Measurements from ENCODE around the gene PLA2G6. TPM values are rescaled to one million over a fixed set of nuclear protein-coding genes. Genes with fewer than 3 reads are reported as not detected.

Gene PLA2G6
- total and polyA plus RNA-seq, 2 of the 4 experiments (the other 2 are of a cell fraction): 6.1 to 10.3 TPM

DNA sequence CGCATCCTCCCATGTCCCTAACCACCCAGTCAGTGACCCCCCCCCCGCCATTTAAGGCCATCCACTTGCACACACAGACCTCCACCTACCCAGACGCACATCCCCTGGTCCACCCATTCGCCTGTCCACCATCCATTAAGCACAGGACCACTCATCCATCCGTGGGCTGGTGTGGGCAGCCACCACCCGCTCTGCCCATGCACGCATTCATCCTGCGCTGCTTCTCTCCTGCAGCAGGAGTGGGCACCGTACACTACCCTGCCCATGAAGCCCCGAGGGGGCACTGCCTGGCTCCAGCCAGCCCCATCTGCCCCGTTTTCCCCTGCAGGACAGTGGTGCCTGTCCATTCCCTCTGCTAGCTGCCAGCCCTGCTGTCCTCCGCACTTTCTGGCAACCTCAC is 93.8 kb downstream of the PLA2G6 start:
- no peak overlapping the region for H4K8ac ChIP-seq (ENCODE audit: low read depth in 2 of 2, low read length in 2 of 2)
- H2AFZ ChIP-seq (replicated peaks; ENCODE audit: low read length, poor library complexity): no peak overlapping the region
- H4K91ac ChIP-seq (ENCODE audit: insufficient read depth, low read depth, low read length): no peak overlapping the region
- peaks cover 2% of the 10 kb centered on the region; the same call in 1 of the 2 replicates for H3K4me1 ChIP-seq (ENCODE audit: control insufficient read depth, insufficient read depth, low read length)
- POLR2A ChIA-PET (ENCODE audit: unreplicated experiment): no interaction called here
- H3K4me2 ChIP-seq (ENCODE audit: low read depth, low read length): no peak overlapping the region
- H2BK120ac ChIP-seq (ENCODE audit: low read depth, low read length): no peak overlapping the region
- H3K79me1 ChIP-seq (ENCODE audit: low read depth in 1 of 2, low read length in 2 of 2): no peaks in the 10 kb centered on the region
- CTCF ChIA-PET: no interaction called here
- no peak overlapping the region for H3K14ac ChIP-seq (replicated peaks; ENCODE audit: low read depth, low read length)
- H4K5ac ChIP-seq (ENCODE audit: low read depth, low read length): no peak overlapping the region
- no peak overlapping the region for H3K4me3 ChIP-seq (ENCODE audit: insufficient read depth, low read depth, low read length)
- in situ Hi-C loops (cut with MboI; ENCODE audit: low sequenced_read_pairs) (no loop called here), intact Hi-C loops (cut with micrococcal nuclease) (no loop called here), dilution Hi-C loops (cut with HindIII; ENCODE audit: low sequenced_read_pairs, unreplicated experiment) (no loop called here)
- no peak overlapping the region for H2AK9ac ChIP-seq (replicated peaks; ENCODE audit: low read depth, low read length, poor library complexity)
- H3K27ac ChIP-seq (ENCODE audit: insufficient read depth, low read length): no peak overlapping the region
- H2BK5ac ChIP-seq (ENCODE audit: low read depth, low read length, poor library complexity, severe bottlenecking): no peak overlapping the region
- DNase-seq: no peak
- H4K20me1 ChIP-seq (ENCODE audit: insufficient read depth, low read length): no peaks in the 10 kb centered on the region; the same call in 1 of the 2 replicates
- no peak overlapping the region for H3K56ac ChIP-seq (ENCODE audit: extremely low read depth, insufficient read depth, low read length)
- BruUV-seq (replicated peaks): no TSS peak
- TF ChIP-seq SMC3 (IDR thresholded peaks at IDR 0.05; ENCODE audit: low read depth, low read length) (no peak), BHLHE40 (IDR thresholded peaks at IDR 0.05; ENCODE audit: low read depth, low read length) (no peak), CEBPB (IDR thresholded peaks at IDR 0.05; ENCODE audit: low read depth, low read length) (no peak), RCOR1 (IDR thresholded peaks at IDR 0.05; ENCODE audit: insufficient replicate concordance, low read length) (no peak), MAZ (IDR thresholded peaks at IDR 0.05; ENCODE audit: borderline replicate concordance, low read depth, low read length) (no peak), CHD1 (IDR thresholded peaks at IDR 0.05; ENCODE audit: low read depth, low read length) (no peak), FOS (IDR thresholded peaks at IDR 0.05; ENCODE audit: low read depth, low read length) (no peak), MXI1 (IDR thresholded peaks at IDR 0.05; ENCODE audit: borderline replicate concordance, low read depth, low read length) (no peak), RAD21 (IDR thresholded peaks at IDR 0.05; ENCODE audit: low read length) (no peak), MAFK (IDR thresholded peaks at IDR 0.05; ENCODE audit: low read depth, low read length) (no peak), POLR2A (IDR thresholded peaks at IDR 0.05; ENCODE audit: low read depth, low read length) (no peak), NFE2L2 (IDR thresholded peaks at IDR 0.05; ENCODE audit: low read depth, low read length) (no peak), RFX5 (IDR thresholded peaks at IDR 0.05; ENCODE audit: low read depth, low read length) (no peak)
- TF ChIP-seq, protein P1, sequence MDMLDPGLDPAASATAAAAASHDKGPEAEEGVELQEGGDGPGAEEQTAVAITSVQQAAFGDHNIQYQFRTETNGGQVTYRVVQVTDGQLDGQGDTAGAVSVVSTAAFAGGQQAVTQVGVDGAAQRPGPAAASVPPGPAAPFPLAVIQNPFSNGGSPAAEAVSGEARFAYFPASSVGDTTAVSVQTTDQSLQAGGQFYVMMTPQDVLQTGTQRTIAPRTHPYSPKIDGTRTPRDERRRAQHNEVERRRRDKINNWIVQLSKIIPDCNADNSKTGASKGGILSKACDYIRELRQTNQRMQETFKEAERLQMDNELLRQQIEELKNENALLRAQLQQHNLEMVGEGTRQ (IDR thresholded peaks at IDR 0.05; ENCODE audit: low read depth, low read length): no peak
- TF ChIP-seq, protein P2, sequence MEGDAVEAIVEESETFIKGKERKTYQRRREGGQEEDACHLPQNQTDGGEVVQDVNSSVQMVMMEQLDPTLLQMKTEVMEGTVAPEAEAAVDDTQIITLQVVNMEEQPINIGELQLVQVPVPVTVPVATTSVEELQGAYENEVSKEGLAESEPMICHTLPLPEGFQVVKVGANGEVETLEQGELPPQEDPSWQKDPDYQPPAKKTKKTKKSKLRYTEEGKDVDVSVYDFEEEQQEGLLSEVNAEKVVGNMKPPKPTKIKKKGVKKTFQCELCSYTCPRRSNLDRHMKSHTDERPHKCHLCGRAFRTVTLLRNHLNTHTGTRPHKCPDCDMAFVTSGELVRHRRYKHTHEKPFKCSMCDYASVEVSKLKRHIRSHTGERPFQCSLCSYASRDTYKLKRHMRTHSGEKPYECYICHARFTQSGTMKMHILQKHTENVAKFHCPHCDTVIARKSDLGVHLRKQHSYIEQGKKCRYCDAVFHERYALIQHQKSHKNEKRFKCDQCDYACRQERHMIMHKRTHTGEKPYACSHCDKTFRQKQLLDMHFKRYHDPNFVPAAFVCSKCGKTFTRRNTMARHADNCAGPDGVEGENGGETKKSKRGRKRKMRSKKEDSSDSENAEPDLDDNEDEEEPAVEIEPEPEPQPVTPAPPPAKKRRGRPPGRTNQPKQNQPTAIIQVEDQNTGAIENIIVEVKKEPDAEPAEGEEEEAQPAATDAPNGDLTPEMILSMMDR (conservative IDR thresholded peaks at IDR 0.05; ENCODE audit: low read depth, low read length): no peak
- TF ChIP-seq, protein P3, sequence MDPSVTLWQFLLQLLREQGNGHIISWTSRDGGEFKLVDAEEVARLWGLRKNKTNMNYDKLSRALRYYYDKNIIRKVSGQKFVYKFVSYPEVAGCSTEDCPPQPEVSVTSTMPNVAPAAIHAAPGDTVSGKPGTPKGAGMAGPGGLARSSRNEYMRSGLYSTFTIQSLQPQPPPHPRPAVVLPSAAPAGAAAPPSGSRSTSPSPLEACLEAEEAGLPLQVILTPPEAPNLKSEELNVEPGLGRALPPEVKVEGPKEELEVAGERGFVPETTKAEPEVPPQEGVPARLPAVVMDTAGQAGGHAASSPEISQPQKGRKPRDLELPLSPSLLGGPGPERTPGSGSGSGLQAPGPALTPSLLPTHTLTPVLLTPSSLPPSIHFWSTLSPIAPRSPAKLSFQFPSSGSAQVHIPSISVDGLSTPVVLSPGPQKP (IDR thresholded peaks at IDR 0.05; ENCODE audit: borderline replicate concordance, low read depth, low read length): no peak
- no peak overlapping the region for H3K4ac ChIP-seq (ENCODE audit: low read depth, low read length)
- H3K23ac ChIP-seq (ENCODE audit: low read depth, low read length): no peak overlapping the region
- WGBS, 2 experiments (ENCODE audit: extremely low coverage in 2 of 2, insufficient read length in 1 of 2): 96% methylated on average over 7 of the region's 12 CpGs; no CpG with 5 or more reads in 1 of the 2 experiments
- peaks cover 34% of the 10 kb centered on the region for H3K27me3 ChIP-seq (ENCODE audit: control insufficient read depth, insufficient read depth, low read length)
- H3K9me3 ChIP-seq (ENCODE audit: control insufficient read depth, insufficient read depth, low read length): no peaks in the 10 kb centered on the region
- no peak overlapping the region for H3K18ac ChIP-seq (ENCODE audit: low read depth, low read length)
- no peak for ATAC-seq (ENCODE audit: low read depth)
- no peak overlapping the region for H3K9ac ChIP-seq (ENCODE audit: low read depth, low read length)
- no peaks in the 10 kb centered on the region for H3K9me1 ChIP-seq (ENCODE audit: insufficient read depth, low read length)
- no peaks in the 10 kb centered on the region for H3K36me3 ChIP-seq (ENCODE audit: control insufficient read depth, insufficient read depth, low read length)
- H2AK5ac ChIP-seq (ENCODE audit: low read depth, low read length): no peak overlapping the region
- H2BK15ac ChIP-seq (ENCODE audit: low read depth, low read length): no peak overlapping the region
- H2BK20ac ChIP-seq (ENCODE audit: low read depth, low read length): no peak overlapping the region

Data from IMR-90 (cell line).